GM18517 (cell line): ENCODE data around the gene ABHD8.

ENCODE experiments used
- ATAC-seq: cut with Tn5 transposase; IDR thresholded peaks from one replicate; pipeline ENCODE4 v1.9.1; 2021; ENCODE audit warnings: mild to moderate bottlenecking, moderate library complexity; ENCODE audit not compliant: unreplicated experiment

Gene ABHD8

GRCh38 chr19:17243830-17244617, 59.2 kb downstream of the ABHD8 start:
- no peak for ATAC-seq

GRCh38 chr19:17243211-17243829, 59.9 kb downstream of the ABHD8 start:
- ATAC-seq, result no peak

GRCh38 chr19:17242431-17243208, 60.6 kb downstream of the ABHD8 start:
- no peak for ATAC-seq
